Prostate gland (tissue), 2 donors: ENCODE data around the gene NAV2. TPM values are rescaled to one million over a fixed set of nuclear protein-coding genes. Genes with fewer than 3 reads are reported as not detected.

ENCODE experiments used
- DNase-seq: peaks from one replicate; pipeline ENCODE4 v3.0.0-alpha.2; 2019; ENCODE audit warnings: low spot score
- H3K27ac ChIP-seq, 2 donors: fragments of 200-600 bp; sonication (generic); 2 replicates each; pipeline ENCODE4 v1.5.1; 2017 to 2019
- H3K27me3 ChIP-seq: fragments of 200-600 bp; sonication (generic); replicated peaks from 2 replicates; pipeline ENCODE4 v1.5.1; 2019; ENCODE audit not compliant: insufficient read depth
- H3K36me3 ChIP-seq, 2 donors: fragments of 200-600 bp; sonication (generic); 1 replicate in 1 of 2; 2 replicates in 1 of 2; pipeline versions ENCODE4 v1.5.1 to v1.8.1; 2017 to 2019
- H3K4me1 ChIP-seq: fragments of 200-600 bp; sonication (generic); replicated peaks from 2 replicates; pipeline ENCODE4 v1.5.1; 2019
- H3K4me3 ChIP-seq, 2 donors: fragments of 200-600 bp; sonication (generic); 2 replicates each; pipeline ENCODE4 v1.5.1; 2017 to 2019
- H3K9me3 ChIP-seq: fragments of 200-600 bp; sonication (generic); 2 replicates; pipeline ENCODE4 v1.5.1; 2017
- POLR2A ChIP-seq: fragments of 450-650 bp; IDR thresholded peaks from one replicate; pipeline ENCODE4 v1.6.1; 2016; ENCODE audit warnings: antibody characterized with exemption, mild to moderate bottlenecking
- POLR2AphosphoS5 ChIP-seq: sonication (generic); formaldehyde crosslinking; IDR thresholded peaks from one replicate; pipeline ENCODE4 v1.6.1; 2017; ENCODE audit warnings: antibody characterized with exemption
- WGBS: methylation state at CpG from one replicate; pipeline ENCODE4 v1.1.5; 2018; 5-methylcytosine and 5-hydroxymethylcytosine counted together
- intact Hi-C: fragments of 100-400 bp; cut with DNase I; formaldehyde crosslinking; loops from one replicate; pipeline ENCODE4 v1.14.2; 2022
- total RNA-seq, 2 donors: library from RNA; depleted of rRNA; stranded (reverse); fragments of >200 nt; gene quantifications; one replicate each; pipeline ENCODE4 v1.1.0, GENCODE V29; 2016
- TF ChIP-seq, protein P1 (sequence below), 4 experiments: fragments of 200-600 bp in 2 of 4; fragments of 450-650 bp in 2 of 4; sonication (generic) in 2 of 4; IDR thresholded peaks; 1 replicate in 3 of 4; 2 replicates in 1 of 4; pipeline ENCODE4 v1.5.1; 2016 to 2019; ENCODE audit warnings: antibody characterized with exemption in 4 of 4, mild to moderate bottlenecking in 2 of 4, moderate library complexity in 2 of 4

NAV2 gene
- total RNA-seq, 2 donors from 2014 or later = 17.1 to 26.6 TPM

DNA sequence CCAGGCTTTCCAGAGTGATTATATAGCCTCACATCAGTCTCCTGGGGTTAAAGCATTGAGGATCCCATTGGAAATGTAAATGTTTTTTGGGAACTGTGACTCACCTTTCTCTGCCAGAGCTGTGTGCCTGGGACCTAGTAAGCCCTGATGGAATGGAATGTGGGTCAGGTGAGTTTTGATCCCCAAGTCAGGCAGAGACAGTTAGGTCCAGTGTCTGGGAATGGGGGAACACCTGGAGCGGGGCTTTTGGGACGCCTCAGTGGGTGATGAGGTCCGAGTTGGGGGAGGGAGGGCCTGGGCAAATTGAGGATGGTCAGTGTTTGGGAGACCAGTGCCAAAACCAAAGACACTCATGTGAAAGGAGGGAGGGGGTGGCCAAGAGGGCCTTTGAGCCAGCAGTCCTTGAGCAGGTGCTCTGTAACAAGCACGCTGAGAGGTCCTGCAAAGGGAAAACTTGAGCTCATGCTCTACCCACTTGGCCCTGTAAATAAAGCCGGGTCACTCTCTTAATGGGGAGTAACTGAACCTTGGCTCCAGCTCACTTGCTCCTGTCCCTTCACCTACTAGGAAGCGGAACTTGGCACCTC, 104.7 kb downstream of the NAV2 start:
- Histone ChIP-seq H3K4me1 (no peaks in the 10 kb centered on the region), H3K36me3 (no peaks in the 10 kb centered on the region), H3K4me3 (no peak overlapping the region), H3K27ac (no peak overlapping the region), H3K9me3 (no peaks in the 10 kb centered on the region), H3K27me3 (no peaks in the 10 kb centered on the region)
- no peak for DNase-seq
- intact Hi-C loops = no loop called here
- TF ChIP-seq POLR2A (no peak), POLR2AphosphoS5 (no peak)
- TF ChIP-seq, protein P1, sequence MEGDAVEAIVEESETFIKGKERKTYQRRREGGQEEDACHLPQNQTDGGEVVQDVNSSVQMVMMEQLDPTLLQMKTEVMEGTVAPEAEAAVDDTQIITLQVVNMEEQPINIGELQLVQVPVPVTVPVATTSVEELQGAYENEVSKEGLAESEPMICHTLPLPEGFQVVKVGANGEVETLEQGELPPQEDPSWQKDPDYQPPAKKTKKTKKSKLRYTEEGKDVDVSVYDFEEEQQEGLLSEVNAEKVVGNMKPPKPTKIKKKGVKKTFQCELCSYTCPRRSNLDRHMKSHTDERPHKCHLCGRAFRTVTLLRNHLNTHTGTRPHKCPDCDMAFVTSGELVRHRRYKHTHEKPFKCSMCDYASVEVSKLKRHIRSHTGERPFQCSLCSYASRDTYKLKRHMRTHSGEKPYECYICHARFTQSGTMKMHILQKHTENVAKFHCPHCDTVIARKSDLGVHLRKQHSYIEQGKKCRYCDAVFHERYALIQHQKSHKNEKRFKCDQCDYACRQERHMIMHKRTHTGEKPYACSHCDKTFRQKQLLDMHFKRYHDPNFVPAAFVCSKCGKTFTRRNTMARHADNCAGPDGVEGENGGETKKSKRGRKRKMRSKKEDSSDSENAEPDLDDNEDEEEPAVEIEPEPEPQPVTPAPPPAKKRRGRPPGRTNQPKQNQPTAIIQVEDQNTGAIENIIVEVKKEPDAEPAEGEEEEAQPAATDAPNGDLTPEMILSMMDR (IDR thresholded peaks at IDR 0.05) = no peak
- 83% methylated on average over 6 of the region's 6 CpGs for WGBS

GRCh38 chr11:19817870-19818269, 105.2 kb downstream of the NAV2 start:
- Histone ChIP-seq H3K9me3 (no peaks in the 10 kb centered on the region), H3K27ac (no peak overlapping the region), H3K27me3 (no peaks in the 10 kb centered on the region), H3K4me1 (no peaks in the 10 kb centered on the region), H3K4me3 (no peak overlapping the region), H3K36me3 (no peaks in the 10 kb centered on the region)
- DNase-seq = no peak
- 89% methylated on average over 3 of the region's 3 CpGs for WGBS
- TF ChIP-seq POLR2AphosphoS5 (no peak), POLR2A (no peak)
- TF ChIP-seq, protein P1 (IDR thresholded peaks at IDR 0.05) = no peak
- intact Hi-C loops = no loop called here

DNA sequence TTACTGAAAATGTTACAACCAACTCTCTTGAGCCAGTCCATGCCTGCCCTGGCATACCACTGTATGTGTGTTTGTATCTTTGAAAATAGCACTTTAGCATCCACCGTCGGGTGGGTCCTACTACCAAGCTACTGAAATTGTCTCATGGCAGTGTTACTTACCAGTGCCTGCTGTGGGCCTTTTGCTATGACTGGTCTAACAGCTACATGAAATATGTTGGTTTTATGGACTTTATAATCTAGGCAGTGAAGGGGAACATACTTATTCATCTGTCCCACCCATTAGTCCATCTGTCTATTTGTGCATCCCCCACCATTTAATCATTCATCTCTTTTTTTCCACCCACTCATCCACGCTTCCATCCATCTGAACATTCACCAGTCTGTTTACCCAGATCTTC, 106.0 kb downstream of the NAV2 start:
- no peak for DNase-seq
- no peaks in the 10 kb centered on the region for H3K4me1 ChIP-seq
- no peaks in the 10 kb centered on the region for H3K27me3 ChIP-seq
- WGBS = 89% methylated on average over 3 of the region's 3 CpGs
- no peak overlapping the region for H3K27ac ChIP-seq
- intact Hi-C loops = no loop called here
- TF ChIP-seq POLR2A (no peak), POLR2AphosphoS5 (no peak)
- TF ChIP-seq, protein P1 (IDR thresholded peaks at IDR 0.05) = no peak
- H3K9me3 ChIP-seq = no peaks in the 10 kb centered on the region
- no peaks in the 10 kb centered on the region for H3K36me3 ChIP-seq
- H3K4me3 ChIP-seq = no peak overlapping the region

DNA sequence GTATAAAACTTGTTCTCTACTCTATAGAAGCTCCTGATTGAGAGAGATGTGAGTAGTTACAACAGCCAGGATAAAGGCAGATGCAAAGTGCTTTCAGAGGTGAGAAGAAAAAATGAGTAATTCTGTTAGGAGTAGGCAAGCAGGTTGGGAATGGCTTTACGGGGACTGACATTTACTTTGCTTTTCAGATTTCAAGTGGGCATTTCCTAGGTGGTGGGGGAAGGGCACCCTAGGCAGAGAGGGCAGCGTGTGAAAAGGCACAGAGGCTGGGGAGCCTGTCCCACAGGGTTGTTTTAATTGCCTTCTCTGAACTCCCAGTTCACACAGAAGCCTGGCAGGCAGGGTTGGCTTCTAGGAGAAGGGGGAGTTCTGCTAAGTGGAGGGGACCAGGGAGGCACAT, 106.5 kb downstream of the NAV2 start:
- no peak for DNase-seq
- intact Hi-C loops = no loop called here
- H3K9me3 ChIP-seq = no peaks in the 10 kb centered on the region
- H3K4me1 ChIP-seq = no peaks in the 10 kb centered on the region
- no peaks in the 10 kb centered on the region for H3K36me3 ChIP-seq
- no peak overlapping the region for H3K27ac ChIP-seq
- H3K4me3 ChIP-seq = no peak overlapping the region
- no peaks in the 10 kb centered on the region for H3K27me3 ChIP-seq
- WGBS = 94% methylated on average over 2 of the region's 2 CpGs
- TF ChIP-seq, protein P1 (IDR thresholded peaks at IDR 0.05) = no peak
- TF ChIP-seq POLR2AphosphoS5 = no peak
- TF ChIP-seq POLR2A = no peak

DNA sequence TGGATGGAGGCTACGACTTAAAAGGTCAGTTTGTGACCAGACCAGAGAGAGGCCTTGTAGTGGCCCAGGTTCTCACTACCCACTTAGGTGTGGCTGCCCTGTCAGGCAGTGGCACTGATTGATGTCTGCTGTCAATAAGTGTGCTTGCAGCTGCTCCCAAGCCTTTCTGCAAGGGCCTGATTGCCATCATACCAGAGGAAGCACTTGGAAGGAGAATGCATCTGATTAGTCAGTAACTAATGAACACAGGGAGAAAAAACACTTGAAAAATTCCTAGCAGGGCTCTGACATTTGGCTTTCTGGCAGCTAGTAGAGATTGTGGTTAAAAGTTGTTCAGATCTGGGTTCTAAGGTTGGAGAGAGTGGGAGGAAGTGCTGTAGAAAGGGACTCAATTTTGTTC, 107.5 kb downstream of the NAV2 start:
- H3K27ac ChIP-seq = no peak overlapping the region
- DNase-seq = no peak
- H3K36me3 ChIP-seq = no peaks in the 10 kb centered on the region
- WGBS = 82% methylated on average over 1 of the region's 1 CpG
- H3K9me3 ChIP-seq = no peaks in the 10 kb centered on the region
- no peak overlapping the region for H3K4me3 ChIP-seq
- intact Hi-C loops = no loop called here
- no peaks in the 10 kb centered on the region for H3K27me3 ChIP-seq
- H3K4me1 ChIP-seq = no peaks in the 10 kb centered on the region
- TF ChIP-seq POLR2AphosphoS5 (no peak), POLR2A (no peak)
- TF ChIP-seq, protein P1 (IDR thresholded peaks at IDR 0.05) = no peak
